H1 (cell line): ENCODE data around the gene GNAI1. TPM values are rescaled to one million over a fixed set of nuclear protein-coding genes. Genes with fewer than 3 reads are reported as not detected.

Experiments
- CTCF ChIA-PET: fragments of 300-600 bp; sonication (Branson Sonifier 250); formaldehyde crosslinking; loops from one replicate; lab custom pipeline; 2021; ENCODE audit not compliant: partially characterized antibody; lab: Charles Lee
- POLR2A ChIA-PET: fragments of 300-600 bp; sonication (Branson Sonifier 250); formaldehyde crosslinking; loops from one replicate; lab custom pipeline; 2021; ENCODE audit warnings: inconsistent platforms; ENCODE audit not compliant: partially characterized antibody; lab: Charles Lee
- DNase-seq, 2 experiments: peaks; one replicate each; pipeline versions ENCODE4 v3.0.0 to v3.0.0-alpha.2; 2010 to 2022; ENCODE audit warnings: low spot score in 2 of 2, low read depth in 1 of 2, mixed read lengths in 1 of 2
- FAIRE-seq: peaks from 2 replicates; lab custom pipeline; 2011; peaks lifted over from hg19 to GRCh38; lab: Jason Lieb, UNC
- H2AFZ ChIP-seq: 2 replicates; pipeline ENCODE4 v1.8.1; 2012; ENCODE audit warnings: low read length, inconsistent platforms
- H2AK5ac ChIP-seq: 2 replicates; pipeline ENCODE4 v1.6.1; 2013; ENCODE audit warnings: low read depth, low read length
- H2BK120ac ChIP-seq: replicated peaks from 2 replicates; pipeline ENCODE3; 2013; ENCODE audit warnings: low read depth, low read length, inconsistent platforms
- H2BK12ac ChIP-seq: 2 replicates; pipeline ENCODE4 v1.6.1; 2013; ENCODE audit warnings: low read depth, low read length
- H2BK15ac ChIP-seq: 2 replicates; pipeline ENCODE4 v1.6.1; 2013; ENCODE audit warnings: low read length
- H2BK20ac ChIP-seq: 2 replicates; pipeline ENCODE4 v1.6.1; 2013; ENCODE audit warnings: low read length
- H2BK5ac ChIP-seq: 2 replicates; pipeline ENCODE4 v1.6.1; 2013; ENCODE audit warnings: low read depth, low read length
- H3K14ac ChIP-seq: 2 replicates; pipeline ENCODE4 v1.6.1; 2013; ENCODE audit warnings: inconsistent platforms; ENCODE audit not compliant: insufficient read length
- H3K18ac ChIP-seq: 2 replicates; pipeline ENCODE4 v1.6.1; 2013; ENCODE audit warnings: low read length; ENCODE audit errors: extremely low read depth
- H3K23ac ChIP-seq: 2 replicates; pipeline ENCODE4 v1.6.1; 2013; ENCODE audit warnings: inconsistent platforms; ENCODE audit not compliant: insufficient read length
- H3K23me2 ChIP-seq: 2 replicates; pipeline ENCODE4 v1.6.1; 2013; ENCODE audit warnings: low read depth, low read length
- H3K27ac ChIP-seq: 2 replicates; pipeline ENCODE4 v1.6.1; 2011; ENCODE audit warnings: low read depth, low read length, inconsistent platforms
- H3K27me3 ChIP-seq, 4 experiments: replicated peaks in 1 of 4; 1 replicate in 1 of 4; 2 replicates in 3 of 4; pipeline versions ENCODE4 v1.6.1 to v1.8.1; 2011 to 2013; ENCODE audit warnings: low read length in 3 of 4, mild to moderate bottlenecking in 3 of 4, inconsistent platforms in 2 of 4, mixed read lengths in 2 of 4, moderate library complexity in 1 of 4; ENCODE audit not compliant: control insufficient read depth in 3 of 4, insufficient read depth in 3 of 4; ENCODE audit errors: extremely low read depth in 1 of 4
- H3K36me3 ChIP-seq, 4 experiments: 2 replicates each; pipeline versions ENCODE4 v1.6.1 to v1.8.1; 2011 to 2013; ENCODE audit warnings: mild to moderate bottlenecking in 4 of 4, low read length in 3 of 4, moderate library complexity in 2 of 4, control low read depth in 1 of 4, inconsistent platforms in 1 of 4; ENCODE audit not compliant: insufficient read depth in 4 of 4, control insufficient read depth in 2 of 4
- H3K4ac ChIP-seq: replicated peaks from 2 replicates; pipeline ENCODE3; 2013; ENCODE audit warnings: low read length, low read depth, mixed read lengths, inconsistent platforms; ENCODE audit not compliant: insufficient read length
- H3K4me1 ChIP-seq, 4 experiments: replicated peaks in 1 of 4; 1 replicate in 1 of 4; 2 replicates in 3 of 4; pipeline versions ENCODE4 v1.6.1 to v1.8.1; 2011 to 2013; ENCODE audit warnings: low read length in 3 of 4, inconsistent platforms in 2 of 4, mixed read lengths in 1 of 4; ENCODE audit not compliant: insufficient read depth in 4 of 4, control insufficient read depth in 3 of 4
- H3K4me2 ChIP-seq, 2 experiments: 2 replicates each; pipeline versions ENCODE4 v1.6.1 to v1.8.1; 2011 to 2013; ENCODE audit warnings: low read depth in 2 of 2, low read length in 2 of 2, control low read depth in 1 of 2, inconsistent platforms in 1 of 2, mild to moderate bottlenecking in 1 of 2; ENCODE audit not compliant: insufficient read depth in 1 of 2
- H3K4me3 ChIP-seq, 4 experiments: fragments of 200-600, 300-600 bp in 1 of 4; sonication (generic), shearing (Covaris generic), sonication (Bioruptor Twin) in 1 of 4; 2 replicates each; pipeline versions ENCODE4 v1.5.1 to v1.8.1; 2011 to 2016; ENCODE audit warnings: low read length in 4 of 4, low read depth in 3 of 4, control low read depth in 2 of 4, inconsistent platforms in 2 of 4, mild to moderate bottlenecking in 2 of 4, mixed read lengths in 1 of 4, moderate library complexity in 1 of 4; ENCODE audit not compliant: insufficient read depth in 2 of 4; ENCODE audit errors: extremely low read depth in 1 of 4
- H3K56ac ChIP-seq: replicated peaks from 2 replicates; pipeline ENCODE3; 2013; ENCODE audit warnings: low read depth, mild to moderate bottlenecking, mixed read lengths, low read length, inconsistent platforms; ENCODE audit not compliant: insufficient read length
- H3K79me1 ChIP-seq: 2 replicates; pipeline ENCODE4 v1.6.1; 2013; ENCODE audit warnings: low read depth, low read length, control low read depth
- H3K79me2 ChIP-seq, 2 experiments: 2 replicates each; pipeline versions ENCODE4 v1.6.1 to v1.8.1; 2012 to 2013; ENCODE audit warnings: low read length in 2 of 2, mild to moderate bottlenecking in 2 of 2, inconsistent platforms in 1 of 2; ENCODE audit not compliant: insufficient read depth in 2 of 2, control insufficient read depth in 1 of 2
- H3K9ac ChIP-seq, 4 experiments: replicated peaks in 1 of 4; 1 replicate in 1 of 4; 2 replicates in 3 of 4; pipeline versions ENCODE4 v1.6.1 to v1.8.1; 2011 to 2013; ENCODE audit warnings: low read depth in 3 of 4, low read length in 3 of 4, control low read depth in 2 of 4, mild to moderate bottlenecking in 2 of 4, moderate library complexity in 2 of 4, inconsistent platforms in 1 of 4; ENCODE audit errors: extremely low read depth in 1 of 4
- H3K9me3 ChIP-seq, 2 experiments: 2 replicates each; pipeline versions ENCODE4 v1.6.1 to v1.8.1; 2012 to 2013; ENCODE audit warnings: mild to moderate bottlenecking in 2 of 2, moderate library complexity in 2 of 2, control low read depth in 1 of 2, inconsistent platforms in 1 of 2, low read depth in 1 of 2, low read length in 1 of 2, mixed read lengths in 1 of 2; ENCODE audit not compliant: insufficient read depth in 2 of 2
- H4K20me1 ChIP-seq, 2 experiments: replicated peaks in 1 of 2; 2 replicates each; pipeline versions ENCODE3 to v1.8.1; 2011 to 2013; ENCODE audit warnings: inconsistent platforms in 2 of 2, low read length in 2 of 2, mild to moderate bottlenecking in 1 of 2; ENCODE audit not compliant: insufficient read depth in 2 of 2, control insufficient read depth in 1 of 2
- H4K5ac ChIP-seq: 2 replicates; pipeline ENCODE4 v1.6.1; 2013; ENCODE audit warnings: low read length, low read depth, mixed read lengths, inconsistent platforms; ENCODE audit not compliant: insufficient read length
- H4K8ac ChIP-seq: 2 replicates; pipeline ENCODE4 v1.8.0; 2013; ENCODE audit warnings: mild to moderate bottlenecking, moderate library complexity, low read length, inconsistent platforms; ENCODE audit not compliant: insufficient read depth; ENCODE audit errors: extremely low read depth
- H4K91ac ChIP-seq: replicated peaks from 2 replicates; pipeline ENCODE3; 2013; ENCODE audit warnings: low read length, mixed read lengths, inconsistent platforms; ENCODE audit not compliant: insufficient read length
- MAFK ChIP-seq: IDR thresholded peaks from 2 replicates; pipeline ENCODE4 v1.6.1; 2012; ENCODE audit warnings: low read depth, mild to moderate bottlenecking, improper control_type of control experiment, low read length
- NRF1 ChIP-seq: IDR thresholded peaks from 2 replicates; pipeline ENCODE4 v1.6.1; 2011; ENCODE audit warnings: mild to moderate bottlenecking, low read depth, low read length, improper control_type of control experiment
- WGBS, 2 experiments: shearing (Covaris generic) in 1 of 2; methylation state at CpG; one replicate each; pipeline versions ENCODE4 v1.1.6 to v1.1.7; 2013 to 2015; ENCODE audit warnings: low lambda C conversion rate in 2 of 2, mixed read lengths in 2 of 2, inconsistent platforms in 1 of 2, low coverage in 1 of 2, missing lambda C conversion rate in 1 of 2; ENCODE audit not compliant: insufficient replicate concordance in 2 of 2, insufficient coverage in 1 of 2, insufficient read length in 1 of 2; ENCODE audit errors: extremely low coverage in 1 of 2, missing lambda C conversion rate in 1 of 2; 5-methylcytosine and 5-hydroxymethylcytosine counted together
- polyA plus RNA-seq, 7 experiments: library from polyadenylated mRNA; depleted of rRNA in 3 of 7; stranded (reverse) in 5 of 7; unstranded in 2 of 7; fragments of >200 nt in 5 of 7; fragments of 200-250 nt in 2 of 7; gene quantifications; 1 replicate in 5 of 7; 2 replicates in 1 of 7; 4 replicates in 1 of 7; pipeline versions ENCODE4 v1.2.1 to v1.2.3, GENCODE V29; 2011 to 2013; ENCODE audit warnings: missing spikeins in 2 of 7, mixed read lengths in 2 of 7
- total RNA-seq: library from RNA; stranded (reverse); fragmentation: NEBNext Ultra II Directional; extraction: Animal tissue kit (Norgen Biotek cat#: 25700); gene quantifications from 2 replicates; pipeline ENCODE4 v1.2.1, GENCODE V29; 2021

GNAI1 gene
- total and polyA plus RNA-seq, 2 of the 8 experiments (the other 6 are each of a cell fraction or from before 2014, with no cell fraction given): 8.0 to 29.5 TPM

GRCh38 chr7:80100254-80100653 is 34.4 kb upstream of the GNAI1 start:
- DNase-seq (no peak), FAIRE-seq (no peak)
- no peak overlapping the region for H3K23ac ChIP-seq
- H3K4me1 ChIP-seq: no peaks in the 10 kb centered on the region
- H2BK12ac ChIP-seq: no peak overlapping the region
- H2AK5ac ChIP-seq: no peak overlapping the region
- no peak overlapping the region for H2BK120ac ChIP-seq
- CTCF ChIA-PET: interaction anchor here (1.2 to 2.1 kb wide), 6 partner anchors 11 to 203 kb away, joined by 3 to 14 read pairs (median 8); no protein-coding TSS in a partner anchor
- no peaks in the 10 kb centered on the region for H4K20me1 ChIP-seq
- no peak overlapping the region for H3K4me3 ChIP-seq
- H3K4me2 ChIP-seq: no peak overlapping the region
- H2BK15ac ChIP-seq: no peak overlapping the region
- no peak overlapping the region for H3K9ac ChIP-seq
- 94% methylated on average over 4 of the region's 4 CpGs; no CpG with 5 or more reads in 1 of the 2 experiments for WGBS, 2 experiments
- TF ChIP-seq NRF1: no peak
- peak; percentile 63; the same call in 1 of the 2 replicates for TF ChIP-seq MAFK
- POLR2A ChIA-PET: no interaction called here
- H4K8ac ChIP-seq: no peak overlapping the region
- H2BK5ac ChIP-seq: no peak overlapping the region
- H3K4ac ChIP-seq: no peak overlapping the region
- no peak overlapping the region for H4K91ac ChIP-seq
- H3K27me3 ChIP-seq: no peaks in the 10 kb centered on the region
- H3K79me2 ChIP-seq: no peaks in the 10 kb centered on the region
- no peaks in the 10 kb centered on the region for H3K36me3 ChIP-seq
- no peak overlapping the region for H3K18ac ChIP-seq
- no peak overlapping the region for H2AFZ ChIP-seq
- H3K56ac ChIP-seq: no peak overlapping the region
- H2BK20ac ChIP-seq: no peak overlapping the region
- no peaks in the 10 kb centered on the region for H3K9me3 ChIP-seq
- no peaks in the 10 kb centered on the region for H3K79me1 ChIP-seq
- H3K14ac ChIP-seq: no peak overlapping the region
- H3K23me2 ChIP-seq: no peaks in the 10 kb centered on the region; the same call in 1 of the 2 replicates
- H4K5ac ChIP-seq: no peak overlapping the region
- no peak overlapping the region for H3K27ac ChIP-seq
